GM12892 (cell line): ENCODE data around the gene CTAGE9.

ENCODE experiments used
- DNase-seq: peaks from one replicate; pipeline ENCODE4 v3.0.0; 2011; ENCODE audit not compliant: insufficient read length
- FAIRE-seq: peaks from 2 replicates; lab custom pipeline; 2011; peaks lifted over from hg19 to GRCh38; lab: Jason Lieb, UNC
- POLR2A ChIP-seq: IDR thresholded peaks from 2 replicates; pipeline ENCODE4 v1.6.1; 2011; ENCODE audit warnings: low read depth, low read length, control low read depth
- POLR2AphosphoS5 ChIP-seq: IDR thresholded peaks from 2 replicates; pipeline ENCODE4 v1.6.1; 2011; ENCODE audit warnings: low read depth, low read length, control low read depth
- TAF1 ChIP-seq: IDR thresholded peaks from 2 replicates; pipeline ENCODE4 v1.6.1; 2011; ENCODE audit warnings: low read depth, mild to moderate bottlenecking, control low read depth, low read length, borderline replicate concordance

Gene CTAGE9

DNA sequence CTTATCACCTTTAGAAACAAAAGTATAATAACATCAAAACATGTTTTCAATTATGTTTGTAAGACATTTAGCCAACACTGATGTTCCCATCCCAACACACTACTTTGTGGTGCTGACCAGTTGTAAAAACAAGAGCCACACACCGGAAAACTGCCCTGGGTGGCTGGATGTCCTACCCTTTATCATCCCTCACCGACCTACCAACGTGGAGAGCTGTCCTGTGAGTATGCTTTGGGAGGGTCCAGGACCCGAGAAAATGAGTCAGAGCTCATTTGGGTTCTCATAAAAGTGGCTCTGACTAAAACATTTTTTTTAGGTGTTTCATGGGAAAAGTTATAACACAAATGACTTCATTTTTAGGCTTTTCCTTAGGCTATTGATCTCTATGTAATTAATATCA is 29.3 kb upstream of the CTAGE9 start:
- TF ChIP-seq POLR2A, result no peak
- TF ChIP-seq POLR2AphosphoS5, result no peak
- TF ChIP-seq TAF1, result no peak
- no peak for DNase-seq
- FAIRE-seq, result no peak

DNA sequence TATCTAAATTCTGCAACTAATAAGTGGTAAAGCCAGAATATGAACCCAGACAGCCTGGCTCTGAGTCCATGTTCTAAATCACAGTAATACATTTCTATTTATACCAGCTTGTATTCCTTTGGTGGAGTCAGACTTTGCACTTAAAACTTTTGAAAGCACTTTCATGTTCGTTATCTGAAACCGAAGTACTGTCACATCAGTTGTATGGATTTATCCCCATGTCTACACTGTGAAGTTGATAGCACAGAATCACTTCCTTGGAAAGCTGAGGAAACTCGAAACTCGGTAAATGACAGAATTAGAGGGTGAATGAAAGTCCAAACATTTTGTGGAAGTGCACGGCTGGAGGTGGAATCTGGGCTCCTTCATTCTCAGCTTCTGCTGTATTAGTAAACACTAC is 28.3 kb upstream of the CTAGE9 start:
- TF ChIP-seq TAF1, result no peak
- TF ChIP-seq POLR2A, result no peak
- no peak for TF ChIP-seq POLR2AphosphoS5
- DNase-seq (no peak), FAIRE-seq (no peak)

DNA sequence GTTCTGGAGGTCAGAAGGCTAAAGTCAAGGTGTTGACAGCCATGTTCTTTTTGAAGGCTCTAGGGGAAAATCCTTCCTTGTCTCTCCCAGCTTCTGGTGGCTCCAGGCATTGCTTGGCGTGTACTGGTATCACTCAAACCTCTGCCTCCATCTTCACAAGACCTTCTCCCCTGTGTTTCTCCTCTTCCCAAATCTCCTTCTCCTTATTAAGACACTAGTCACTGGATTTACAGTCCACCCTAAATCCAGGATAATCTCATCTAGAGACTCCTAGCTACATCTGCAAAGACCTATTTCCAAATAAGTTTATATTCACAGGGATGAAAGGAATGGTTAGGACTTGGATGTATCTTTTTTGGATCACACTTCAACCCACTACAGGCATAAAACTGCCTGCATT is 26.0 kb upstream of the CTAGE9 start:
- TF ChIP-seq TAF1, result no peak
- no peak for TF ChIP-seq POLR2A
- TF ChIP-seq POLR2AphosphoS5, result no peak
- DNase-seq, result no peak
- no peak for FAIRE-seq

DNA sequence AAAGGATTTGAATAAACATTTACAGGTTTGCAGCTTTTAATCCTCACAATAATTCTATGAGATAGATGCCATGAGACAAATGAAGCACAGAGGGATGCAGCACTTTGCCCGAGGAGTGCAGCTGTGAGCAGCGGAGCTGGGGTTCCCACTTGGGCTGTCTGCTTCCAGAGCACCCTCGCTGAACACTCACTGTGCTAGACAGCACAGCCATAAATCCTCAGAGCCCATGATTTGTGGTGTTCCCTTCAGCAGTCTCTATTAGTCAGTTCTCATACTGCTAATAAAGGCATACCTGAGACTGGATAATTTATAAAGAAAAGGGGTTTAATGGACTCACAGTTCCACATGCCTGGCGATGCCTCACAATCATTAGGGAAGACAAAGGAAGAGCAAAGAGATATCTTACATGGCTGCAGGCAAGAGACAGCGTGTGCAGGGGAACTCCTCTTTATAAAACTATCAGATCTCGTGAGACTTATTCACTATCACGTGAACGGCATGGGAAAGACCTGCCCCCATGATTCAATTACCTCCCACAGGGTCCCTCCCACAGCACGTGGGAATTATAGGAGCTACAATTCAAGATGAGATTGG is 25.3 kb upstream of the CTAGE9 start:
- DNase-seq, result no peak
- FAIRE-seq, result no peak
- TF ChIP-seq POLR2A (no peak), TAF1 (no peak), POLR2AphosphoS5 (no peak)

DNA sequence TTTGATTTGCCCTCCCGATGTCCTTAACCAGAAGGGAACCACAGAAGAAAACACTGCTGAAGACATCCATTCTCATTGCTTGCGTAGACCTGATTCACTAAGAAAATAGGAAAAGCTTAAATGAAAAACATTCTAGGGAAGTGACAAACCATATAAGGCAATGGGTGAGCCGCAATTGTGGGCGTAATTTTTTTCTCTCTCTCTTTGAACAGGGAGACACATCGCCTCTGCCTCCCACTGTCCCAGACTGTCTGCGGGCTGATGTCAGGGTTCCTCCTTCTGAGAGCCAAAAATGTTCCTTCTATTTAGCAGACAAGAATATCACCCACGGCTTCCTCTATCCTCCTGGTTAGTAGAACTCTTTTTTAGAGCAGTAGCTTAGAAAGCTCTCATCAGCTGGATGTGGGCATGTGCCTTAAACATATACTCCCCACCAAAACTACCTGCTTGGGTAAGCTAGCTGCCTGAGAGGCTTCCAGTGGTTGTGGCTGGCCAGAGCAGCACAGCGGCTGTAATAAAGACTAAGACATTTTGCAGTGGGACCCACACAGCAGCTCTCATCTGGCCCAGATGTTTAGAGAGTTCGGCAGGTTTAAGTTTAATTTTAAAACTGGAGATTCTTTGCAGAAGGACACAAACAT is 22.7 kb upstream of the CTAGE9 start:
- FAIRE-seq (no peak), DNase-seq (no peak)
- TF ChIP-seq POLR2A (no peak), POLR2AphosphoS5 (no peak), TAF1 (no peak)

DNA sequence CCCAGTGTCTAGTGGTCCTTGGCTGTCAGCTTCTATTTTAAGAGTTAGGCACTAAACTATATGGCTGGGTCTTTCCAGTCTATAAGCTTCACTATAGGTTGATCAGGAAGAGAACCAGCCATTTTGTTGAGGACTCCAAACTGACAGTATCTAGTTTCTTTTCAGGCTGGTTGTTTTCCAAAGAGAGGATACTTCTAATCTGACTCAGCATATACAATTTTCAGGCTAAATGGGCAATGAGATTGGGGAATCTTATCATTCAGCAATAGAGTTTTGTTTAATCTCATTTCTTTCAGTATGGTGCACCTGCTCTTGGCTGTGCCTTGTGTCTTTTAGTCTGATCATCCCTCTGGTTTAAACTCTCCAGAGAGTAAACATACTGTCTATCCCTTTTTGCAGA is 20.4 kb upstream of the CTAGE9 start:
- DNase-seq (no peak), FAIRE-seq (no peak)
- TF ChIP-seq POLR2AphosphoS5 (no peak), POLR2A (no peak), TAF1 (no peak)

DNA sequence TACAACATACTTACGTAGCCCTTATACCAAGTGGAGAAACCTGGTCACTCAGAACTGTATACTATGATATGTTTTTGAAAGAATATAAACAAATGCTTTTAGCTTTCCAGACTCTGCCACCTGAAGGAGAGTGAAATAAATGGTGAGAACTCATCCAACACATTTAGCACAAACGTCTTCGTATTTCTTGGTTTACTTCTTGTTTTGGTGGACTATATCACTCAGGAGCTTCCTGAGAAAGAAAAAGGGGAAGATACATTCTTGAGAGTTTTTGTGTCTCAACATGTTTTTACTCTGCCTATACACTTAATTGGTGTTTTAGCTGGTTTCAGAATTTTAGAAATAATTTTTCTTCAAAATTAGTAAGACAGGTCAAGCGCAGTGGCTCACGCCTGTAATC is 19.4 kb upstream of the CTAGE9 start:
- FAIRE-seq (no peak), DNase-seq (no peak)
- TF ChIP-seq TAF1 (no peak), POLR2AphosphoS5 (no peak), POLR2A (no peak)

DNA sequence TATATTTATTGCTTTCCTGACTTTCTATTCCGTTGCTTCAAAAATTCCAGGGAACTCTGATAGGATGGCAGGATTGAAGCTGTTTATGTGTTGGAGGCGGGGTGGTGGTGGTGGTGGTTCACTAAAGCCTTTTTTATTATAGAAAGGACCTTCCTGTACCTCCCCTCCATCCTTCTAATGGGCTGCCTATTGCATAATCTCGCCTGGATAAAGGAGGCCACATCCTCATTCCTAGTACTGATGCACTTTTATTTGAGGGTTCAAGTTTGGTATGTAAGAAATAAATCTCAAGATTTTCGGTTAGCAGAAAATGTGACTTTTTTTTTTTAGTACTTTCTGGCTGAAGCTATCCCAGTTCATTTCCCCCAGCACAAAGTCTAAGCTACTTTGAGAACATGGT is 18.7 kb upstream of the CTAGE9 start:
- no peak for TF ChIP-seq TAF1
- no peak for TF ChIP-seq POLR2A
- TF ChIP-seq POLR2AphosphoS5, result no peak
- no peak for DNase-seq
- FAIRE-seq, result no peak

DNA sequence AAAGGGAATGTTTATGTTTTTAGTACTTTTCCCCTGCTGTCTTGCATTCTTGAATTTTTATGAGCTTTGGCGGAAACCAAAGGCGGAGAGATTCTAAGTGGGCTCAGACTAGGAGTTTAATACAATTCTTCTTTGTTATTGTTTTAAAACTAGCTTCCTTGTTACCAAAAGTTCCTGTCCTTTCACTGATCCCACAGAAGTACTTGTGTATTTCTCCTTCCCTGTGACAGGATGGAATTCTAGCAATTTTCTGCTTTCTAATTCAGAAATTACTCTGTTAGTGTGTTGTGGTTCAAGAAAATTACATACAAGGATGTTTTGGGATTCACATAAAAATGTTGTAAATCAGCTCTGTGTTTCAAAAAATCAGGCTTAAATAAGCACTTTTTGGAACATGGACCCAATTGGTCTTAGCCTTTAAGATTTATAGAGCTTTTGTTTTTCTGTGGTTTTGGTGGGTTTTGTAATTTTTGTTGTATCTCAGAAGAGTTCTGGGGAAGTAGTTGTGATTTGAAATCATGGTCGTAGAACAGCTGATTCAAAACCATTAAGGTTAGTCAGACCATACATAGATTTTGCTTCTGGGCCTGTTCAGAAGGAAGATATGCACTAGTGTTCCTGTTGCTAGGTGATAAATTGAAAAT is 17.6 kb upstream of the CTAGE9 start:
- TF ChIP-seq POLR2A, result no peak
- no peak for TF ChIP-seq POLR2AphosphoS5
- no peak for TF ChIP-seq TAF1
- DNase-seq (no peak), FAIRE-seq (no peak)

DNA sequence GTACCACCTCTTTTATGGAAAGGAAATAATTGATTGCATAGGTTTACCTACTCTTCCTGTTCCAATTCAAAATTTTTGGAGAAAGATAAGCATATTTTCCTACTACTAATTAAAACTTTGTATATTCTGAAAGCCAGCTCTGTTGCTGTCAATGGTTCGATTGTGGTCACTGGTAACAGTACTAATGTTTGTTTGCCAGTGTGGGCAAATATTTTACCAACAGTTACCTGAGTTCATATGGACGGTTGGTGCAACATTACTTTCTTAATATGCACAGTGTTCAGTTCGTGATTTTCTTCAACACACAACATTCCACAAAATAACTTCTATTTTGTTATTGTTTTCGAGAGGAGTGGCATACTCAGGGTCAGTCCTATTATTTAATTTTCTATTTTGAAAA is 17.1 kb upstream of the CTAGE9 start:
- no peak for FAIRE-seq
- no peak for DNase-seq
- TF ChIP-seq POLR2AphosphoS5 (no peak), TAF1 (no peak), POLR2A (no peak)

DNA sequence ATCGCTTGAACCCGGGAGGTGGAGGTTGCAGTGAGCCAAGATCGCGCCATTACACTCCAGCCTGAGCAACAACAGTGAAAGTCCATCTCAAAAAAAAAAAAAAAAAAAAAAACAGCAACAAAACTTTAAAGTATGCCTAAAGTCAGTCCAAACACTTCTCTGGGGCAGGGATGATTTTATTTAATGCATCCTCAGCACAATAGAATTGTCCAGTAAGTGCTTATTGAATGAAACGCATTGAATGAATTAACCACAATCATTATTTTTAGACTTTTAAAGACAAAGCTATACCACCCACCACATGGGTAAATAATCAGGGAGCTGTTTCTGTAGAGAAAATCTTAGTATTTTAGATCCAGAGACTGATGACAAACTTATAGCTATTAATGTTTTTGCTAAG is 16.6 kb upstream of the CTAGE9 start:
- FAIRE-seq (no peak), DNase-seq (no peak)
- TF ChIP-seq POLR2AphosphoS5 (no peak), TAF1 (no peak), POLR2A (no peak)

DNA sequence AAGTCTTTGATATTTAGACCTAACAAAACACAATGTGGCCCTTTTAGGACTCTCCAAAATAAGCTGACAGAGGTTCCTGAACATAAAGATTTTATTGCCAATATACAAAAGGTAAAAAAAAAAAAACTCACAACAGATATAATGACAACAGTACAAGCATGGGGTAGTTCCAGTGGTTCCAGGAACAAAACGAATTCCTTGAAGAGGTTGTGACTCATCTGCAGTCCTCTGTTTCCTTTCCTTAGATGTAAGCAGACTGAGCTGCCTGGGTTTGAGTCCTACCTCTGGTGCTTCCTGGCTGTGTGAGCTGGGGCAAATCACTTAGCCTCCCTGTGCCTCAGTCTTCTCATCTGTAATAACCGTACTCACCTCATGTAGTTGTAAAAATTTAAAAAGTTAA is 13.3 kb upstream of the CTAGE9 start:
- TF ChIP-seq POLR2AphosphoS5, result no peak
- TF ChIP-seq TAF1, result no peak
- no peak for TF ChIP-seq POLR2A
- FAIRE-seq (no peak), DNase-seq (no peak)
